Epithelial cell of esophagus (primary cell): ENCODE data around the gene SUSD2.
A peak's percentile ranks its signal among the peaks of the same experiment; 100 is the strongest.

ENCODE experiments used
- DNase-seq: peaks from one replicate; pipeline ENCODE4 v3.0.0; 2010; ENCODE audit warnings: low read depth
- H3K4me3 ChIP-seq: 2 replicates; pipeline ENCODE4 v1.5.1; 2011; ENCODE audit warnings: mild to moderate bottlenecking, low read length, control low read depth
- TF ChIP-seq, protein P1 (sequence below): IDR thresholded peaks from 2 replicates; pipeline ENCODE4 v1.5.1; 2011; ENCODE audit warnings: low read depth, mild to moderate bottlenecking, low read length, control low read depth, inconsistent platforms; ENCODE audit not compliant: insufficient read depth; ENCODE audit errors: missing control alignments

SUSD2 gene

DNA sequence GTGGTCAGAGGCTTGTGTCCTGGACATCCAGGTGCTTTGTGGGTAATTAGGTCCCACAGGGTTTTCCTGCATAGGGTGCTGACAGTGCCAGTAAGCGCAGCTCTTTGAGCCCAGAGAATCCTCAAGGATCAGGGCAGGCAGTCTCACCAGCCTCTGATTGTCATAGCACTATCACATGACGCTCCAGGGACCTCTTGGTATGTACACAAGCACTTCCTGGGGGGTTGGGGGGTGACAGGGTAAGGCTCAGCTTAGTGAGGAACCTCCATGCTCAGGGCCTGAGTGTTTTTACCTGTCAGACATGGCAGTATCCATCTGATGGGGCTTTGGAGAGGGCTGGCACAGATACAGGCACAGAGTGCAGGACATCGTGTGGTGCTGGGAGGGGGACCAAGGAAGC, 27.9 kb upstream of the SUSD2 start:
- no peak overlapping the region for H3K4me3 ChIP-seq
- TF ChIP-seq, protein P1, sequence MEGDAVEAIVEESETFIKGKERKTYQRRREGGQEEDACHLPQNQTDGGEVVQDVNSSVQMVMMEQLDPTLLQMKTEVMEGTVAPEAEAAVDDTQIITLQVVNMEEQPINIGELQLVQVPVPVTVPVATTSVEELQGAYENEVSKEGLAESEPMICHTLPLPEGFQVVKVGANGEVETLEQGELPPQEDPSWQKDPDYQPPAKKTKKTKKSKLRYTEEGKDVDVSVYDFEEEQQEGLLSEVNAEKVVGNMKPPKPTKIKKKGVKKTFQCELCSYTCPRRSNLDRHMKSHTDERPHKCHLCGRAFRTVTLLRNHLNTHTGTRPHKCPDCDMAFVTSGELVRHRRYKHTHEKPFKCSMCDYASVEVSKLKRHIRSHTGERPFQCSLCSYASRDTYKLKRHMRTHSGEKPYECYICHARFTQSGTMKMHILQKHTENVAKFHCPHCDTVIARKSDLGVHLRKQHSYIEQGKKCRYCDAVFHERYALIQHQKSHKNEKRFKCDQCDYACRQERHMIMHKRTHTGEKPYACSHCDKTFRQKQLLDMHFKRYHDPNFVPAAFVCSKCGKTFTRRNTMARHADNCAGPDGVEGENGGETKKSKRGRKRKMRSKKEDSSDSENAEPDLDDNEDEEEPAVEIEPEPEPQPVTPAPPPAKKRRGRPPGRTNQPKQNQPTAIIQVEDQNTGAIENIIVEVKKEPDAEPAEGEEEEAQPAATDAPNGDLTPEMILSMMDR, result no peak
- DNase-seq, result no peak

DNA sequence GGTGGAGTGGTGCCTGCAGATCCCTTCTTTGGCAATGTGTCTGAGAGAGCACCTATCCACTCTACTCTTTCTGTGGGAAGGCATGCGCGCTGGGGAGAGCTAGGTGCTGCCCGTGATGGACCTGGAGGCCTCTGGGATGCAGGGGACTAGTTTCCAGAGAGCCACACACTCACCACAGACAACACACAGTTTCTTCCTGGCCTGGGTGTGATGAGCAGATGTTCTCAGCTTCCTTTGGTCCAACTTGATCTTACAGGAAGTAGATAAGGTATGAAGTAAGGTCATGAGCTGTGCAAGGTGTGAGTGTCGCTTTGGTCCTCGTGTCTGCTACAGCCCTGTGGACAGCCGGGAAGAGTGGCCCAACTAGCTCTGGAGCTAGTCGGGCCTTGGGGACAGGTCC, 27.3 kb upstream of the SUSD2 start:
- DNase-seq, result no peak
- TF ChIP-seq, protein P1, result no peak
- no peak overlapping the region for H3K4me3 ChIP-seq

DNA sequence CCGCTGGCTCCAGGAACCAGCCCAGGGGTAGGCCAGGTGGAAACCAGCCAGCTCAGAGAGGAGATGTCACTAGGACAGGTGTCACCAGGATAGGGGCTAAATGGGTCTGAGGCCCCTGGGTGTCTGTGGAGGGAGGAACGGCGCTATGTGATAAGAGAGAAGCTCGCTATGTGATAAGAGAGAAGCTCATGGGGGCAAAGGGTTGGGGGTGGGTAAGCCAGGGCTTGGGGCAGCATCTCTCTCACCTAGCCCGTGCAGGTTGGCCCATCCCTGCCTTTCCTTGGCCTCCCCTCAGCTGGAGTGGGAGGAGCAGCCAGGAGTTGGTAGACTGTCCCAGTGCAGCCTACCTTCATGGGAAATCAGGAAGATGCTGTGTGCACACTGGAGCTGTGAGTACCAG, 26.5 kb upstream of the SUSD2 start:
- DNase-seq, result no peak
- no peak overlapping the region for H3K4me3 ChIP-seq
- TF ChIP-seq, protein P1, result no peak

DNA sequence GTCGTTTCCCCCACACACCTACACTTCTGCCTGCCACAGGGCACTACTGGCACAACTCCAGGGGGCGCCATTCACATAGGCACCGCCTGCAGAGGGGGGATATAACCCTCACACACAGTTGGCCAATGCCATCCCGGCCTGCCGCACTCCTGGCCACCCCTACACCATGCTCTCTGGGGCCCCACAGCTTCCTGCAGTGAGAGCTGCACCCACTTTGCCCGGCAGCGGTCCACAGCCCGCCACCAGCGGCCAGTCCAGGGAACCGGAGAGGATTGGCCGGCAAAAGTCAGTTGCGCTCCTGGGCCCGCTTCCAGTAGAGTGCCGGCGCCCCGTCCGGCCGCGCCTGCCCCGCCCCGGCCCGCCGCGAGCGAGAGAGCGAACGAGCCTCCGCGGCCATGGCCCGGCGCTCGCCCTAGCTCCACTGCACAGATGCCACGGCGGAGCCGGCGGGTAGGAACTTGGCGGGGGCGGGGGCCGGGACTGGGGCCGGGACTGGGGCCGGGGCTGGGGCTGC, 25.6 kb upstream of the SUSD2 start:
- H3K4me3 ChIP-seq, result peak overlapping the region; percentile 22
- DNase-seq, result peak; percentile 52
- TF ChIP-seq, protein P1, result no peak

DNA sequence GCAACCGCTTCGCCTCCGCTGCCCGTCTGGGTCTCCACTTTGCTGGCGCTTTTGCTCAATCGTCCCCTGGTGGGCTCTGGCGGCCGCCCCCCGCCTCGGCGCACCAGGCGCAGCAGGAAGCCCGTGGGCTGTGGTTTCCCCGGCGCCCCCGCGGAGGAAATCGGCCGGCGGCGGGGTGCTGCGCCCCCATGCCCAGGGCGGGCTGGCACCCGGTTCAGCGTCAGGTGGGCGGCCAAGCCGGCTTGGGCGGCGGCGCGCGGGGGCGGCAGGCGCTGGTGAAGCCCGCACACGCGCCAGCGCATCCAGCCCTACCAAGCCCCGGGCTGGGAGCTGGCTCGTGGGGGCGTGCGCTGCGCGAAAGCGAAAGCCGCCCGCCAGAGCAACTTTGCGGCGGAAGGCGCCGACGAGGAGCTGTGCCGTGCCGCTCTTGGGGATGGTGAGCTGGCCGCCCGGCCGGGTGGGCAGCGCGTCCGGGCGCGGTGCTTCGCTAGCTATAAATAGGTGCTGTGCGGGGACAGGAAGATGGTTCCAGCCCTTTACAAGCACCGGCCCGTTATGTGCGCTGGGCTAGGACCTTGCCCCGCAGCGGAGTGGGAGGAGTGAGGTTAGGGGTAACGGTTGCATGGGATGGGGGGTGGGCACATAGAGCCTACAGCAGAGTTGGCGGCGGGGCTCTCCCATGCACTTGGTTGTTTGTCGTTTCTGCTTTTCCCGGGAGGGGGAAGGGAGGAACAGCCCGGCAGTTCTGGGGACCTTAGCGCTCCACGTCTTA, 25.0 kb upstream of the SUSD2 start:
- peak; percentile 46 for DNase-seq
- H3K4me3 ChIP-seq, result peak overlapping the region; percentile 19
- TF ChIP-seq, protein P1, result no peak

DNA sequence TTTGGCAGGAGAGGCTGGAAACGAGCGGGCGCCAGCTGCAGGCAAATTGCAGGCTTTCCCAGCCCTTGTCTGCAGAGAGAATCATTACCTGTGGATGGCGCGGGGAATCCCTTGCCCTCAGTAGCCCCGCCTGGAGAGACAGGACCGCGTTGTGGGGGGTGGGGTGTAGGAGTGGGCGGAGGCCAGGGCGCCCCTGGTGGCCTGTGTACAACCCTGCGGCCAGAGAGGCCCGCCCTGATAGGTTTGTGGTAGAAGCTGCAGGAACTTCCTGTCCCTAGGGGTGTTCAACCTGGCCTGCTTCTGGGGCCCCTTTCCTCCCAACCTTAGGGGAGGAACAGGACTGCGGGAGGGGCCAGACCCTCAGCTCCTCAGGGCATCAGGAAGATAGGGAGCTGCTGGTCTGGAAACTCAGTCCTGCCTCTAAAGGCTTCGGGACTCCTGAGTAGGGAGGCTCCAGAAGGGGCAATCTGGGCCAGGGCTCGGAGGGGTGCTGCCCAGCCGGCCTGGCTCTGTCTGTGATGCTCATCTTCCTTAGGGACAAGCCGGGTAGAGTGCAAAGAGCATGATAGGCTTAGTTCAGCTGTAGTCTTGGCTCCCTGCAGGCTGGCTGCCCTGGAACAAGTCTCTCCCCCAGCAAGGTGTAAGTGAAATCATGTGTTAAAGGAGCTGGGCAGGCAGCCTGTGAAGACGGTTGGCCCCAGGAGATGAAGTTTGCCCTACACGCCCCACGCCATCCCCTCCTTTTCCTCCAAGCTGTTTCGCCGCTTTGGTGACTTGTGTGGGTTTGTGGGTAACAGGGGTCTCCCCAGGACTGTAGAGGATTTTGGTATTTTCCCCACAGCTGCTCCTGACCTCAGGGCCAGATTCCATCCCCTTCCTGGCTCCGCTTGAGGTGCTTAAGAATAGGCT, 24.1 kb upstream of the SUSD2 start:
- no peak overlapping the region for H3K4me3 ChIP-seq
- DNase-seq, result peak; percentile 64
- TF ChIP-seq, protein P1, result peak; percentile 47
